ENCODE data around the gene MSRB1. TPM values are rescaled to one million over a fixed set of nuclear protein-coding genes. Genes with fewer than 3 reads are reported as not detected.

Gene MSRB1
- total and polyA plus RNA-seq, 12 donors = 24.6 to 82.2 (median 35.6) TPM

GRCh38 chr16:1991135-1991551, 48.1 kb upstream of the MSRB1 start:
- peaks cover 12 to 40% (median 36%) of the 10 kb centered on the region in 7 donors for H3K27me3 ChIP-seq
- DNase-seq (peak in 1 of 2 donors; percentile 24), ATAC-seq (peak in 3 of 8 donors; percentile 7 to 19 (median 18))
- 7 to 10% methylated on average over 18 of the region's 18 CpGs for WGBS, 2 donors
- peaks cover 5 to 27% (median 22%) of the 10 kb centered on the region in 9 donors for H3K4me1 ChIP-seq
- no peaks in the 10 kb centered on the region for H3K9me3 ChIP-seq
- intact Hi-C loops (cut with DNase I) = no loop called here
- peaks cover 0 to 13% (median 5%) of the 10 kb centered on the region in 9 donors for H3K36me3 ChIP-seq
- TF ChIP-seq, protein P1, sequence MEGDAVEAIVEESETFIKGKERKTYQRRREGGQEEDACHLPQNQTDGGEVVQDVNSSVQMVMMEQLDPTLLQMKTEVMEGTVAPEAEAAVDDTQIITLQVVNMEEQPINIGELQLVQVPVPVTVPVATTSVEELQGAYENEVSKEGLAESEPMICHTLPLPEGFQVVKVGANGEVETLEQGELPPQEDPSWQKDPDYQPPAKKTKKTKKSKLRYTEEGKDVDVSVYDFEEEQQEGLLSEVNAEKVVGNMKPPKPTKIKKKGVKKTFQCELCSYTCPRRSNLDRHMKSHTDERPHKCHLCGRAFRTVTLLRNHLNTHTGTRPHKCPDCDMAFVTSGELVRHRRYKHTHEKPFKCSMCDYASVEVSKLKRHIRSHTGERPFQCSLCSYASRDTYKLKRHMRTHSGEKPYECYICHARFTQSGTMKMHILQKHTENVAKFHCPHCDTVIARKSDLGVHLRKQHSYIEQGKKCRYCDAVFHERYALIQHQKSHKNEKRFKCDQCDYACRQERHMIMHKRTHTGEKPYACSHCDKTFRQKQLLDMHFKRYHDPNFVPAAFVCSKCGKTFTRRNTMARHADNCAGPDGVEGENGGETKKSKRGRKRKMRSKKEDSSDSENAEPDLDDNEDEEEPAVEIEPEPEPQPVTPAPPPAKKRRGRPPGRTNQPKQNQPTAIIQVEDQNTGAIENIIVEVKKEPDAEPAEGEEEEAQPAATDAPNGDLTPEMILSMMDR (IDR thresholded peaks at IDR 0.05) = no peak
- peak overlapping the region in 2 of 10 donors; percentile 53 to 60 for H3K4me3 ChIP-seq
- H3K27ac ChIP-seq = no peak overlapping the region

DNA sequence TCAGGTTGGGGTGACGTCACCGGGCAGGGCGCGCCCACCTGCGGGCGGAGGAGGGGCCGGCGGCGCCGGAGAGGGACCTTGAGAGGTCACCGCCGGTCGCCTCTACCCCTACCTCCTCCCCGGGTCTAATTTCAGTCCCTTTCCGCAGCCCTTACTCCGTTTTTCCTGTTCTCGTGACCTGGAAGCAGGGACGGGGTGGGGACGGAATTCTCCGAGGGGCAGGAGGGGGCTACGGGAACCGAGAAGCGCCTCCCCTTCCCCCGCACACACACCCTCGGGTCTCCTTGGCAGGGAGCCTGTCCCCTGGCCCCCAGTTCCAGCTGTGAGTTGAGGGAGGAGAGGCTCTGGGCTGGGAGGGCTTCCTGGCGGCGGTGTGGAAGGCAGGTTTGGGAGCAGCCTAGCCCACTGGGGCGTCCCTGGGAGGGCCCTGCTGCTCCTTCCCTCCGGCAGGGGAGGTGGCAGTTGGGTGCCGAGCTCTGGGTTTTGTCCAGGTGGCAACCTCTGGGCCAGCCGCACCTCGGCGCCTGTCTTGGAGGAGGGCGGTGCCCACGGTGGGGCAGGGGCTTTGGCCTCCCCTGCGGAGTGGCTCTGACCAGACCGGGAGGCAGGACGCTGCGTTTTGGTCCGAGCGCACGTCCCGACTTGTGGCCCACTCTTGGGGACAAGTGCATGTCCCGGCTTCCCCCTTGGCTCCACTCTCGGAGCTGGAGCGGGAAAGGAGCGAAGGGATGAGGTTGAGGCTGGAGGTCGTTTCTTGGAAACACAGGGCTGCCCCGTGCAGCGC, 47.5 kb upstream of the MSRB1 start:
- no peak overlapping the region for H3K27ac ChIP-seq
- H3K36me3 ChIP-seq = peaks cover 0 to 19% (median 11%) of the 10 kb centered on the region in 9 donors
- TF ChIP-seq, protein P1 (IDR thresholded peaks at IDR 0.05) = no peak
- H3K9me3 ChIP-seq = no peaks in the 10 kb centered on the region
- WGBS, 2 donors = 2% methylated on average over 50 of the region's 50 CpGs
- H3K4me3 ChIP-seq = peak overlapping the region in 5 of 10 donors; percentile 10 to 60 (median 24)
- ATAC-seq = no peak
- peaks cover 5 to 28% (median 22%) of the 10 kb centered on the region in 9 donors for H3K4me1 ChIP-seq
- intact Hi-C loops (cut with DNase I) = no loop called here
- H3K27me3 ChIP-seq = peaks cover 12 to 40% (median 36%) of the 10 kb centered on the region in 7 donors
- peak in 1 of 2 donors; percentile 20 for DNase-seq

- peaks cover 0 to 23% (median 12%) of the 10 kb centered on the region in 9 donors for H3K36me3 ChIP-seq
- H3K27ac ChIP-seq = no peak overlapping the region
- 0 to 1% methylated on average over 18 to 25 of the region's 25 CpGs for WGBS, 2 donors
- no peaks in the 10 kb centered on the region for H3K9me3 ChIP-seq
- H3K4me3 ChIP-seq = peak overlapping the region in 5 of 10 donors; percentile 10 to 60 (median 24)
- no peak for DNase-seq
- H3K27me3 ChIP-seq = peaks cover 12 to 40% (median 36%) of the 10 kb centered on the region in 7 donors
- intact Hi-C loops (cut with DNase I) = no loop called here
- TF ChIP-seq, protein P1 (IDR thresholded peaks at IDR 0.05) = no peak
- no peak for ATAC-seq
- peaks cover 6 to 33% (median 24%) of the 10 kb centered on the region in 9 donors for H3K4me1 ChIP-seq
These were observed 47.0 kb upstream of the MSRB1 start for GRCh38 chr16:1990101-1990350.

- DNase-seq = peak in 1 of 2 donors; percentile 18
- Histone ChIP-seq H3K27ac (no peak within 1 kb of the TSS), H3K4me3 (peak within 1 kb of the TSS in 5 of 10 donors; percentile 10 to 60 (median 24)), H3K4me1 (peaks cover 10 to 38% (median 29%) of the 10 kb centered on the region in 9 donors), H3K36me3 (peaks cover 0 to 23% (median 12%) of the 10 kb centered on the region in 9 donors), H3K9me3 (no peaks in the 10 kb centered on the region), H3K27me3 (peaks cover 12 to 40% (median 36%) of the 10 kb centered on the region in 7 donors)
- intact Hi-C loops (cut with DNase I) = loop anchor here in 1 of 10 donors (10.0 kb wide), 1 partner anchor 65 kb away; no protein-coding TSS in a partner anchor
- TF ChIP-seq, protein P1 (IDR thresholded peaks at IDR 0.05) = no peak
- ATAC-seq = no peak
- WGBS, 2 donors = 6% methylated on average over 46 to 67 of the region's 67 CpGs
These were observed 46.5 kb upstream of the MSRB1 start, which contains the start of gene SYNGR3 for GRCh38 chr16:1989209-1990100. SYNGR3 (plus strand) TSS chr16:1989970; CDS start chr16:1990103, 133 bp downstream.
